GM23248 (cell line): ENCODE data around the gene NAALADL1. TPM values are rescaled to one million over a fixed set of nuclear protein-coding genes. Genes with fewer than 3 reads are reported as not detected.
A peak's percentile ranks its signal among the peaks of the same experiment; 100 is the strongest.

Experiments
- DNase-seq: peaks from one replicate; pipeline ENCODE4 v3.0.0-alpha.2; 2015
- H2AFZ ChIP-seq: fragments of 200-600 bp; sonication (generic); 2 replicates; pipeline ENCODE4 v1.6.1; 2016; ENCODE audit warnings: antibody characterized with exemption
- H3F3A ChIP-seq: fragments of 200-600 bp; sonication (generic); 2 replicates; pipeline ENCODE4 v1.6.1; 2016; ENCODE audit warnings: mild to moderate bottlenecking, antibody characterized with exemption, mixed run types; ENCODE audit not compliant: insufficient read depth
- H3K27ac ChIP-seq: fragments of 200-600 bp; sonication (generic); 2 replicates; pipeline ENCODE4 v1.5.1; 2016; ENCODE audit warnings: mild to moderate bottlenecking
- H3K27me3 ChIP-seq: fragments of 200-600 bp; sonication (generic); replicated peaks from 2 replicates; pipeline ENCODE4 v1.6.1; 2016; ENCODE audit warnings: mild to moderate bottlenecking; ENCODE audit not compliant: insufficient read depth
- H3K36me3 ChIP-seq: fragments of 200-600 bp; sonication (generic); 2 replicates; pipeline ENCODE4 v1.6.1; 2016; ENCODE audit warnings: low read depth, mild to moderate bottlenecking
- H3K4me1 ChIP-seq: fragments of 200-600 bp; sonication (generic); 2 replicates; pipeline ENCODE4 v1.6.1; 2016; ENCODE audit warnings: mild to moderate bottlenecking; ENCODE audit not compliant: insufficient read depth
- H3K4me2 ChIP-seq: fragments of 200-600 bp; sonication (generic); one replicate; pipeline ENCODE4 v1.6.1; 2016; ENCODE audit warnings: mild to moderate bottlenecking; ENCODE audit not compliant: unreplicated experiment
- H3K4me3 ChIP-seq: fragments of 200-600 bp; sonication (generic); 2 replicates; pipeline ENCODE4 v1.5.1; 2016; ENCODE audit warnings: mild to moderate bottlenecking
- H3K79me2 ChIP-seq: fragments of 200-600 bp; sonication (generic); 2 replicates; pipeline ENCODE4 v1.6.1; 2016; ENCODE audit warnings: mild to moderate bottlenecking; ENCODE audit not compliant: insufficient read depth
- H3K9ac ChIP-seq: fragments of 200-600 bp; sonication (generic); 2 replicates; pipeline ENCODE4 v1.6.1; 2016; ENCODE audit warnings: mild to moderate bottlenecking
- H3K9me2 ChIP-seq: fragments of 200-600 bp; sonication (generic); 2 replicates; pipeline ENCODE4 v1.6.1; 2016; ENCODE audit warnings: mixed run types, mild to moderate bottlenecking, moderate library complexity; ENCODE audit not compliant: insufficient read depth
- H3K9me3 ChIP-seq: fragments of 200-600 bp; sonication (generic); one replicate; pipeline ENCODE4 v1.6.1; 2017; ENCODE audit warnings: low read depth
- H4K20me1 ChIP-seq: fragments of 200-600 bp; sonication (generic); 2 replicates; pipeline ENCODE4 v1.6.0; 2016; ENCODE audit not compliant: insufficient read depth
- EZH2 ChIP-seq: fragments of 200-600 bp; sonication (generic); IDR thresholded peaks from 2 replicates; pipeline ENCODE4 v1.6.1; 2018; ENCODE audit warnings: antibody characterized with exemption, mild to moderate bottlenecking; ENCODE audit not compliant: insufficient read depth, poor library complexity, severe bottlenecking
- EZH2phosphoT487 ChIP-seq: fragments of 200-600 bp; sonication (generic); IDR thresholded peaks from 2 replicates; pipeline ENCODE4 v1.6.1; 2018; ENCODE audit warnings: antibody characterized with exemption, moderate library complexity, mild to moderate bottlenecking, low read depth; ENCODE audit not compliant: insufficient read depth
- WGBS, 2 experiments: methylation state at CpG; one replicate each; pipeline ENCODE4 v1.1.6; 2015 to 2017; ENCODE audit warnings: low lambda C conversion rate in 2 of 2, low coverage in 1 of 2; ENCODE audit errors: missing lambda C conversion rate in 2 of 2; 5-methylcytosine and 5-hydroxymethylcytosine counted together
- in situ Hi-C: fragments of 300-500 bp; cut with MboI; formaldehyde crosslinking; loops from 2 replicates; pipeline ENCODE4 v1.15.0; 2020
- polyA plus RNA-seq: library from polyadenylated mRNA; unstranded; fragments of >200 nt; fragmentation: Nextera tagmentation; extraction: Ambion mirVana; gene quantifications from 2 replicates; pipeline ENCODE4 v1.2.1, GENCODE V29; 2016
- total RNA-seq: library from RNA; depleted of rRNA; stranded (reverse); fragments of >200 nt; shearing (Covaris generic); gene quantifications from 2 replicates; pipeline ENCODE4 v1.2.3, GENCODE V29; 2014

The NAALADL1 gene
- total and polyA plus RNA-seq, 2 experiments from 2014 or later = 26.6 to 40.7 TPM

- Histone ChIP-seq H3K27me3 (no peaks in the 10 kb centered on the region), H3K9ac (no peak overlapping the region), H4K20me1 (no peaks in the 10 kb centered on the region), H3K9me2 (no peaks in the 10 kb centered on the region), H3K9me3 (no peaks in the 10 kb centered on the region), H3K4me2 (no peak overlapping the region), H2AFZ (no peak overlapping the region), H3K36me3 (no peaks in the 10 kb centered on the region), H3K4me1 (no peaks in the 10 kb centered on the region), H3K79me2 (no peaks in the 10 kb centered on the region), H3F3A (no peaks in the 10 kb centered on the region), H3K4me3 (no peak overlapping the region), H3K27ac (no peak overlapping the region)
- in situ Hi-C loops = no loop called here
- DNase-seq = no peak
- WGBS, 2 experiments = 60 to 63% methylated on average over 6 to 7 of the region's 7 CpGs
- no peak for TF ChIP-seq EZH2
- TF ChIP-seq EZH2phosphoT487 = no peak
Measured at GRCh38 chr11:65065851-65066250, 7.5 kb upstream of the NAALADL1 start.

- in situ Hi-C loops = no loop called here
- no peak overlapping the region for H3K27ac ChIP-seq
- no peak overlapping the region for H2AFZ ChIP-seq
- H3F3A ChIP-seq = no peaks in the 10 kb centered on the region
- H3K4me2 ChIP-seq = no peak overlapping the region
- 72 to 73% methylated on average over 4 of the region's 4 CpGs for WGBS, 2 experiments
- no peak for TF ChIP-seq EZH2
- no peak for TF ChIP-seq EZH2phosphoT487
- DNase-seq = no peak
- no peaks in the 10 kb centered on the region for H3K4me1 ChIP-seq
- no peaks in the 10 kb centered on the region for H4K20me1 ChIP-seq
- no peaks in the 10 kb centered on the region for H3K36me3 ChIP-seq
- no peak overlapping the region for H3K4me3 ChIP-seq
- no peaks in the 10 kb centered on the region for H3K9me3 ChIP-seq
- H3K9ac ChIP-seq = no peak overlapping the region
- no peaks in the 10 kb centered on the region for H3K79me2 ChIP-seq
- no peaks in the 10 kb centered on the region for H3K27me3 ChIP-seq
- no peaks in the 10 kb centered on the region for H3K9me2 ChIP-seq
Measured at GRCh38 chr11:65064847-65065240, 6.5 kb upstream of the NAALADL1 start.

- no peak for DNase-seq
- H3K9me2 ChIP-seq = no peaks in the 10 kb centered on the region
- H3K4me2 ChIP-seq = no peak overlapping the region
- no peak overlapping the region for H3K27ac ChIP-seq
- H3K4me3 ChIP-seq = no peak overlapping the region
- no peaks in the 10 kb centered on the region for H3K4me1 ChIP-seq
- H3K79me2 ChIP-seq = no peaks in the 10 kb centered on the region
- no peaks in the 10 kb centered on the region for H3K9me3 ChIP-seq
- no peak for TF ChIP-seq EZH2phosphoT487
- TF ChIP-seq EZH2 = no peak
- H4K20me1 ChIP-seq = no peaks in the 10 kb centered on the region
- in situ Hi-C loops = no loop called here
- H3K9ac ChIP-seq = no peak overlapping the region
- 29 to 37% methylated on average over 3 of the region's 3 CpGs for WGBS, 2 experiments
- no peak overlapping the region for H2AFZ ChIP-seq
- H3K27me3 ChIP-seq = no peaks in the 10 kb centered on the region
- no peaks in the 10 kb centered on the region for H3F3A ChIP-seq
- no peaks in the 10 kb centered on the region for H3K36me3 ChIP-seq
Measured at GRCh38 chr11:65063532-65063931, 5.2 kb upstream of the NAALADL1 start.

GRCh38 chr11:65060913-65061408 lies 2.6 kb upstream of the NAALADL1 start:
- in situ Hi-C loops = no loop called here
- Histone ChIP-seq H2AFZ (no peak overlapping the region), H3K9me3 (no peaks in the 10 kb centered on the region), H3K79me2 (no peaks in the 10 kb centered on the region), H3K4me1 (no peaks in the 10 kb centered on the region), H3K9me2 (no peaks in the 10 kb centered on the region), H3K27me3 (no peaks in the 10 kb centered on the region), H3K4me2 (no peak overlapping the region), H3K4me3 (no peak overlapping the region), H3K36me3 (no peaks in the 10 kb centered on the region), H3F3A (no peaks in the 10 kb centered on the region), H4K20me1 (no peaks in the 10 kb centered on the region), H3K27ac (no peak overlapping the region), H3K9ac (no peak overlapping the region)
- DNase-seq = peak; percentile 48
- 52 to 53% methylated on average over 9 of the region's 9 CpGs for WGBS, 2 experiments
- TF ChIP-seq EZH2 = no peak
- no peak for TF ChIP-seq EZH2phosphoT487
